ENCODE measurements around the gene ALOX5.
A peak's percentile ranks its signal among the peaks of the same experiment; 100 is the strongest.
"Not testable (repeated sequence)": the region's sequence is repeated elsewhere in the genome, so short reads cannot be mapped to it uniquely, and the experiment has no call there.

The ALOX5 gene

DNA sequence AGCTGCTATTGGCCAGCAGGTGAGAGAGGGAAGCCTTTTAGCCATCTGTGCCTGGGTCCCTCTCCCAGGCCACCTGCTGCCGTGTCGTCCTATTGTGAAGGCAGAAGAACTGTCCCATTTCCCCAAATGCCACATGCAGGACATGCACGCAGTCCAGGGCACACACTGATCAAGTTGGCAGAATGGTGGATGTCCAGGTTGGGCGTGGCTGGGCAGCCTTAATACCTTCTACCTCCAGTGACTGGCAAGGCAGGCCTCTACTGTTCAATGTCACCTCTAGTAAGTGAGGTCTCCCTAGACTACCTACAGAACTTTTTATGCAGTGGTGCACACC, 37.6 kb downstream of the ALOX5 start:
- no peak overlapping the region for H3K4me2 ChIP-seq (ENCODE audit: low read length)
- H3K27me3 ChIP-seq (ENCODE audit: control insufficient read depth, insufficient read depth, low read length) = no peaks in the 10 kb centered on the region
- H3K4me1 ChIP-seq = no peaks in the 10 kb centered on the region
- no peaks in the 10 kb centered on the region for H3K79me2 ChIP-seq
- H3K9me3 ChIP-seq (ENCODE audit: control insufficient read depth, low read length) = no peaks in the 10 kb centered on the region
- no peak overlapping the region for H3K27ac ChIP-seq
- H3K36me3 ChIP-seq (ENCODE audit: control insufficient read depth, insufficient read depth, low read length) = no peaks in the 10 kb centered on the region
- H3K9ac ChIP-seq = no peak overlapping the region
- no peak overlapping the region for H3K4me3 ChIP-seq (ENCODE audit: low read depth, low read length)
- H2AFZ ChIP-seq = no peak overlapping the region
- TF ChIP-seq, protein P1, sequence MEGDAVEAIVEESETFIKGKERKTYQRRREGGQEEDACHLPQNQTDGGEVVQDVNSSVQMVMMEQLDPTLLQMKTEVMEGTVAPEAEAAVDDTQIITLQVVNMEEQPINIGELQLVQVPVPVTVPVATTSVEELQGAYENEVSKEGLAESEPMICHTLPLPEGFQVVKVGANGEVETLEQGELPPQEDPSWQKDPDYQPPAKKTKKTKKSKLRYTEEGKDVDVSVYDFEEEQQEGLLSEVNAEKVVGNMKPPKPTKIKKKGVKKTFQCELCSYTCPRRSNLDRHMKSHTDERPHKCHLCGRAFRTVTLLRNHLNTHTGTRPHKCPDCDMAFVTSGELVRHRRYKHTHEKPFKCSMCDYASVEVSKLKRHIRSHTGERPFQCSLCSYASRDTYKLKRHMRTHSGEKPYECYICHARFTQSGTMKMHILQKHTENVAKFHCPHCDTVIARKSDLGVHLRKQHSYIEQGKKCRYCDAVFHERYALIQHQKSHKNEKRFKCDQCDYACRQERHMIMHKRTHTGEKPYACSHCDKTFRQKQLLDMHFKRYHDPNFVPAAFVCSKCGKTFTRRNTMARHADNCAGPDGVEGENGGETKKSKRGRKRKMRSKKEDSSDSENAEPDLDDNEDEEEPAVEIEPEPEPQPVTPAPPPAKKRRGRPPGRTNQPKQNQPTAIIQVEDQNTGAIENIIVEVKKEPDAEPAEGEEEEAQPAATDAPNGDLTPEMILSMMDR (IDR thresholded peaks at IDR 0.05) = no peak

DNA sequence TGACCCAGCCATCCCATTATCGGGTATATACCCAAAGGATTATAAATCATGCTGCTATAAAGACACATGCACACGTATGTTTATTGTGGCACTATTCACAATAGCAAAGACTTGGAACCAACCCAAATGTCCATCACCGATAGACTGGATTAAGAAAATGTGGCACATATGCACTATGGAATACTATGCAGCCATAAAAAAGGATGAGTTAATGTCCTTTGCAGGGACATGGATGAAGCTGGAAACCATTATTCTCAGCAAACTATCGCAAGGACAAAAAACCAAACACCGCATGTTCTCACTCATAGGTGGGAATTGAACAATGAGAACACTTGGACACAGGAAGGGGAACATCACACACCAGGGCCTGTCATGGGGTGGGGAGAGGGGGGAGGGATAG, 41.0 kb downstream of the ALOX5 start:
- not testable (repeated sequence) for H3K4me1 ChIP-seq; H3K4me3 ChIP-seq (ENCODE audit: low read depth, low read length); H3K27me3 ChIP-seq (ENCODE audit: control insufficient read depth, insufficient read depth, low read length); H3K4me2 ChIP-seq (ENCODE audit: low read length); H2AFZ ChIP-seq; H3K9me3 ChIP-seq (ENCODE audit: control insufficient read depth, low read length); H3K79me2 ChIP-seq; H3K9ac ChIP-seq; H3K27ac ChIP-seq; H3K36me3 ChIP-seq (ENCODE audit: control insufficient read depth, insufficient read depth, low read length)

DNA sequence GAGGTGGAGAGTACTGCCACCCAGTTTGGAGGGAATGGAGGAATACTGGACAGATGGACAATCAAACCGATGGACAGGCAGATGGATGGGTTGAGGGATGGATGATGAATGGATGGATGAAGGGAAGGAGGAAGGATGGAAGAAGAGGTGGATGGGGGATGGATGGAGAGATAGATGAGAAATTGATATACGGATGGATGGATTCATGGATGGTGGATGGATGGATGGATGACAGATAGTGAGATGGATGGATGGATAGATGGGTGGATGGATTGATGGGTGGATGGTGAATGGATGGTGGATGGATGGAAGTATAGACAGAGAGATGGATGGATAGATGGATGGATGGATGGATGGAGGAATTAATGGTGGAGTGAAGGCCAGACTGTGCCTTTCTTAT, 42.6 kb downstream of the ALOX5 start:
- no peaks in the 10 kb centered on the region for H3K36me3 ChIP-seq (ENCODE audit: control insufficient read depth, insufficient read depth, low read length)
- no peak overlapping the region for H3K4me2 ChIP-seq (ENCODE audit: low read length)
- H3K27ac ChIP-seq = no peak overlapping the region
- H3K4me1 ChIP-seq = peaks cover 3% of the 10 kb centered on the region
- no peak overlapping the region for H3K9ac ChIP-seq
- TF ChIP-seq, protein P1 (IDR thresholded peaks at IDR 0.05) = no peak
- H3K9me3 ChIP-seq (ENCODE audit: control insufficient read depth, low read length) = no peaks in the 10 kb centered on the region
- no peak overlapping the region for H3K4me3 ChIP-seq (ENCODE audit: low read depth, low read length)
- no peaks in the 10 kb centered on the region for H3K27me3 ChIP-seq (ENCODE audit: control insufficient read depth, insufficient read depth, low read length)
- no peaks in the 10 kb centered on the region for H3K79me2 ChIP-seq
- no peak overlapping the region for H2AFZ ChIP-seq

DNA sequence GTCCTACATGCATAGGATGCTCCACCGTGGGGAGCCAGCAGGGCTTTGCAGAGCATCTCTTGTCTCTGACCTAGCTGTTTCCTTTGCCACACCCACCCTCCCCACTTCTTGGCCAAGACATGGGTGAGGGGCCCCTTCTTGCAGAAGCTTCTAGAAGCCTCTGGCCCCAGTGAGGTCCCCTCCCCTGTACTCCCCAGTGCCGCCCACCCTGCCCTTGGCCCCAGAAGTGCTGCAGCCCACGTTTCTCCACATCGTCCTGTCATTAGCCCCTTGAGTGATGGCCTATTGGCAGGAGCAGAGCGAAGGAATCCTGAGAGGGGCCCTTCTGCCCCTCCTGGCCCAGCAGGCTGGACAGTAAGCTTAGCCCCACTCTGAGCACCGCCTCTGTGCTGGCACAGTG, 43.7 kb downstream of the ALOX5 start:
- H3K9me3 ChIP-seq (ENCODE audit: control insufficient read depth, low read length) = no peaks in the 10 kb centered on the region
- H2AFZ ChIP-seq = no peak overlapping the region
- H3K4me3 ChIP-seq (ENCODE audit: low read depth, low read length) = no peak overlapping the region
- TF ChIP-seq, protein P1 (IDR thresholded peaks at IDR 0.05) = no peak
- no peak overlapping the region for H3K4me2 ChIP-seq (ENCODE audit: low read length)
- no peaks in the 10 kb centered on the region for H3K79me2 ChIP-seq
- H3K27me3 ChIP-seq (ENCODE audit: control insufficient read depth, insufficient read depth, low read length) = no peaks in the 10 kb centered on the region
- no peak overlapping the region for H3K9ac ChIP-seq
- no peak overlapping the region for H3K27ac ChIP-seq
- H3K4me1 ChIP-seq = peaks cover 3% of the 10 kb centered on the region
- no peaks in the 10 kb centered on the region for H3K36me3 ChIP-seq (ENCODE audit: control insufficient read depth, insufficient read depth, low read length)

DNA sequence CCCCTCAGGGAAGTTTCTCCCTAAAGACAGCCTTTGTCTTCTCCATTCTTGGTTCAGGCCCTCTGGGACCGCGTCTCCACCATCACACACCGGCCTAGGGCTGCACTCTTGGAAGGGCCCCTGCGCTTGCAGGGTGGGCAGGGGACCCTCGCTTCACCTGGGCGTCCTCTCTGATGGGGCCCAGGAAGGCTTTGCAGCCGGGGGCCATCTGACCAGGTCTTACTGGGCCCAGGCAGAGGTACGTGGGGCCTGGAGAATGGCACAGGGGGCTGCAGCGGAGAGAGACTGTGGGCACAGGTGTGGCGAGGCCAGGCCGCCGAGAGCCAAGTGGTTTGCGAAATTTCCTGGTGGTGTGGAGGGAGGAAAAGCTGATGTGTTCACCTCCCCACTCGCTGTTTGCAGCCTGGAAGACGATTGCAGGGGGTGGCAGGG, 44.4 kb downstream of the ALOX5 start:
- H3K79me2 ChIP-seq = no peaks in the 10 kb centered on the region
- no peaks in the 10 kb centered on the region for H3K36me3 ChIP-seq (ENCODE audit: control insufficient read depth, insufficient read depth, low read length)
- TF ChIP-seq, protein P1 (IDR thresholded peaks at IDR 0.05) = no peak
- no peaks in the 10 kb centered on the region for H3K27me3 ChIP-seq (ENCODE audit: control insufficient read depth, insufficient read depth, low read length)
- peak overlapping the region; percentile 42 for H3K4me3 ChIP-seq (ENCODE audit: low read depth, low read length)
- H3K9me3 ChIP-seq (ENCODE audit: control insufficient read depth, low read length) = no peaks in the 10 kb centered on the region
- peaks cover 3% of the 10 kb centered on the region for H3K4me1 ChIP-seq
- H3K4me2 ChIP-seq (ENCODE audit: low read length) = peak overlapping the region; percentile 67
- H2AFZ ChIP-seq = peak overlapping the region; percentile 85
- H3K27ac ChIP-seq = peak overlapping the region; percentile 53
- H3K9ac ChIP-seq = no peak overlapping the region
